ENCODE data around the gene NOS1AP.
A peak's percentile ranks its signal among the peaks of the same experiment; 100 is the strongest.

Gene NOS1AP

GRCh38 chr1:162070094-162070748 lies 730 bp downstream of the NOS1AP start:
- peak overlapping the region; percentile 64 for H3K27ac ChIP-seq
- TF ChIP-seq ZFX (IDR thresholded peaks at IDR 0.05), result peak; percentile 8
- TF ChIP-seq, protein P1, sequence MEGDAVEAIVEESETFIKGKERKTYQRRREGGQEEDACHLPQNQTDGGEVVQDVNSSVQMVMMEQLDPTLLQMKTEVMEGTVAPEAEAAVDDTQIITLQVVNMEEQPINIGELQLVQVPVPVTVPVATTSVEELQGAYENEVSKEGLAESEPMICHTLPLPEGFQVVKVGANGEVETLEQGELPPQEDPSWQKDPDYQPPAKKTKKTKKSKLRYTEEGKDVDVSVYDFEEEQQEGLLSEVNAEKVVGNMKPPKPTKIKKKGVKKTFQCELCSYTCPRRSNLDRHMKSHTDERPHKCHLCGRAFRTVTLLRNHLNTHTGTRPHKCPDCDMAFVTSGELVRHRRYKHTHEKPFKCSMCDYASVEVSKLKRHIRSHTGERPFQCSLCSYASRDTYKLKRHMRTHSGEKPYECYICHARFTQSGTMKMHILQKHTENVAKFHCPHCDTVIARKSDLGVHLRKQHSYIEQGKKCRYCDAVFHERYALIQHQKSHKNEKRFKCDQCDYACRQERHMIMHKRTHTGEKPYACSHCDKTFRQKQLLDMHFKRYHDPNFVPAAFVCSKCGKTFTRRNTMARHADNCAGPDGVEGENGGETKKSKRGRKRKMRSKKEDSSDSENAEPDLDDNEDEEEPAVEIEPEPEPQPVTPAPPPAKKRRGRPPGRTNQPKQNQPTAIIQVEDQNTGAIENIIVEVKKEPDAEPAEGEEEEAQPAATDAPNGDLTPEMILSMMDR (conservative IDR thresholded peaks at IDR 0.05), result peak; percentile 25

GRCh38 chr1:162070825-162071224 lies 1.3 kb downstream of the NOS1AP start:
- TF ChIP-seq, protein P1 (conservative IDR thresholded peaks at IDR 0.05), result no peak
- TF ChIP-seq ZFX (IDR thresholded peaks at IDR 0.05), result no peak
- no peak overlapping the region for H3K27ac ChIP-seq

DNA sequence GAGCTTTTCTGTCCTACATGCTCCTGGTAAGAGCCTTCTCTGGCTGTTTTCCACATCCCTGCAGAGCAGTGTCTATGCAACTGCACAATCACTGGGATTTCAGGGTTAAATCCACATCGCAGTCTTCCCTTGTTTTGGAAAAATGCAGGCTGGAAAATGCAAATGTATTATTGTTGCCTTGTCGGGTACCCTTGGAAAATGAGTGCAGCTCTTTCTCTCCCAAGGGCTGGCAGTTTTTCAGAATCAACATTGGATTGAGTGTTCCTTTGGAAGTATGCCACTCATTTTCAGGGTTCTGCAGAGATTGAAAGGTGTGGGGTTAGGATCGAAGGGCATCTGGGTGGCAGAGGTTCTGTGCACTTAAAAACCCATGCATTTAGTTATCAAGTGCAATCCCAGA lies 3.2 kb downstream of the NOS1AP start:
- no peak overlapping the region for H3K27ac ChIP-seq
- TF ChIP-seq, protein P1 (conservative IDR thresholded peaks at IDR 0.05), result no peak
- no peak for TF ChIP-seq ZFX (IDR thresholded peaks at IDR 0.05)

DNA sequence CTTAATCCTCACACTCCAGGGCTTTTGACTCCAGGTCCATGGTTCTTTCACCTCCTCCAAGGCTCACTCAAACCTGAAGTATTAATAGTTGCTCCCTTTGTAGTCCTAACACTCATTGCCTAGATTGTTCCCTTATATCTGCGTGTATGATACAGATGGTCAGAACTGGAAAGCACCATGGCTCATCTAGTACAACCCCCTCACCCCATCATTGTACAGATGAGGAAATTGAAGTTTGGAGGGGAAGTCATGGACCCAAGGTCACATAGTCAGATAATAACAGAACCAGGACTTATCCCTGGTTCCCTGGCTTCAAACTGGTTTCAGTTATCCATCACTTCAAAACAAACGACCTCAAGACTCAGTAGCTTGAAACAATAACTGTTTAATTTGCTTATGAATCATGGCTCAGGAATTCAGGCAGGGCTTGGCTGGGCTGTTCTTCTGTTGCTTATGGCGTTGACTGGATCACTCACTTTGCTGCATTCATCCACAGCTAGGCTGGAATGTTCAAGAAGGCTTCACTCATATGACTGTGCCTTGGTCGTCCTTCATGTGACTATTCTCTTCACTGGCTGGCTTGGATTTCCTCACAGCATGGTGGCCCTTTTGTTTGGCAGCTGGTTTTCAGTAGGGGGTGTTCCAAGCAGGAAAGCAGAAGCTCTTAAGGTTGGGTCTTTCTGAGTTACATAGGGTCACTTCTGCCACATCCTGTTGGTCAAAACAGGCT lies 5.0 kb downstream of the NOS1AP start:
- no peak for TF ChIP-seq ZFX (IDR thresholded peaks at IDR 0.05)
- TF ChIP-seq, protein P1 (conservative IDR thresholded peaks at IDR 0.05), result no peak
- no peak overlapping the region for H3K27ac ChIP-seq

DNA sequence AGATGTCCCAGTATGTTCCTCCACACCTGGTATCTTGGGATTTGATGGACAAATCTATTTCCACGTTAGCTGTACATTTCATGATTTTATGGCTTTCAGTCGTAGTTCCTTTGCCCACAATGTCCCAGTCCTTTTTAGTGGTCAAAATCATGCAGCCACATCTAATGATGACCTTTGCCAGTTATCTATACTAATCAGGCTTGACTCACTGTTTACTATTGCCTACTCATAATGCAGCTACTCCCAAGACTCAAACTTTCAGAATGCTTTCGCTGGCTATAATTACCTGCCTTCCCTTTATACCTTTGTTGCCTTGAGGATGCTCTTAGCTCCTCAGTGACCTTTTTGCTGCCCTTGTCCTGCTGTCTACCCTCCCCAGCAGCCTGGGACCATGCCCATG lies 6.4 kb downstream of the NOS1AP start:
- TF ChIP-seq, protein P1 (conservative IDR thresholded peaks at IDR 0.05), result no peak
- TF ChIP-seq ZFX (IDR thresholded peaks at IDR 0.05), result no peak

GRCh38 chr1:162077648-162078299 lies 8.3 kb downstream of the NOS1AP start:
- TF ChIP-seq ZFX (IDR thresholded peaks at IDR 0.05), result no peak
- TF ChIP-seq, protein P1 (conservative IDR thresholded peaks at IDR 0.05), result no peak
- no peak overlapping the region for H3K27ac ChIP-seq

More for the DNA sequence above, 6.4 kb downstream of the NOS1AP start:
- no peak overlapping the region for H3K27ac ChIP-seq

DNA sequence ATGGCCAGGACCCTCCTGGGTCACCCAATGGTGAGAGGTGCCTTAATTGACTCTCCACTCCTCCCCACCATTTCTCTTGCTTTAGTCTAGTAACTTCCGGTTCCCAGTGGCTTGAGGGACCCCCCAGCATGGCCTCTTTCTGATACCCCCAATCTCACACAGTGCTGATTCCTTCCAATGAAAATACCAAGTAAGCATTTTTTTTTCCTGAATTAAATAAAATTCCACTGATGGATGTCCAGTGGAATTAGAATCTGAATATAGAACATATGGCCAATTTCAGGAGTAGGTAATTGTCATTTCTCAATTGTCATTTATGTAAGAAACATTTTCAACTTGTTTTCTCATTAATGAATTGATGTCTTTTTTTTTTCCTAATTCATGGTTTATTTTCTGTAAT lies 9.5 kb downstream of the NOS1AP start:
- TF ChIP-seq ZFX (IDR thresholded peaks at IDR 0.05), result no peak
- TF ChIP-seq, protein P1 (conservative IDR thresholded peaks at IDR 0.05), result no peak
- H3K27ac ChIP-seq, result no peak overlapping the region

All from C4-2B (cell line).